H54 (cell line): ENCODE measurements around the gene S100A10.

ENCODE experiments used
- DNase-seq: peaks from one replicate; pipeline ENCODE4 v3.0.0; 2011; ENCODE audit warnings: low spot score, mixed read lengths; ENCODE audit not compliant: insufficient read length
- FAIRE-seq: peaks from 3 replicates; lab custom pipeline; 2011; peaks lifted over from hg19 to GRCh38; lab: Jason Lieb, UNC
- POLR2A ChIP-seq: IDR thresholded peaks from 2 replicates; pipeline ENCODE4 v1.6.1; 2011; ENCODE audit warnings: low read depth, mild to moderate bottlenecking, low read length

S100A10 gene

DNA sequence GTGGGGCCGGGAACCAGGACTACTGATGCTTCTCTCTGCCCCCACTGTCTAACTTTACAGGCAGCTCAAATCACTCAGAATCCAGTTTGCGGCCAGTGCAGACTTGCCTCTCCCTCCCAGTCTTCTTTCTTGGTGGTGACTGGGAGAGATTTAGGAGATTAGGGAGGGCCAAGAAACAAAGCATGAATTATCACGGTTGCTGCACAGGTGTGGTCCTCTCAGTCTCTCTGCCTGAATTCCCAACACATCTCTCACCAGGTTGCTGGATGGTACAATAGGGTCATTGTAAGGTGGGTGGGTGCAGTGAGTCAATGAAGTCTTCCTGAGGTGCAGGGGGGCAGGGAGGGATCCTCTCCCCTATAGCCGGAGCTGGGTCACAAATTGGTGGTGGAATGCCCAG lies 30.6 kb upstream of the S100A10 start:
- no peak for DNase-seq

DNA sequence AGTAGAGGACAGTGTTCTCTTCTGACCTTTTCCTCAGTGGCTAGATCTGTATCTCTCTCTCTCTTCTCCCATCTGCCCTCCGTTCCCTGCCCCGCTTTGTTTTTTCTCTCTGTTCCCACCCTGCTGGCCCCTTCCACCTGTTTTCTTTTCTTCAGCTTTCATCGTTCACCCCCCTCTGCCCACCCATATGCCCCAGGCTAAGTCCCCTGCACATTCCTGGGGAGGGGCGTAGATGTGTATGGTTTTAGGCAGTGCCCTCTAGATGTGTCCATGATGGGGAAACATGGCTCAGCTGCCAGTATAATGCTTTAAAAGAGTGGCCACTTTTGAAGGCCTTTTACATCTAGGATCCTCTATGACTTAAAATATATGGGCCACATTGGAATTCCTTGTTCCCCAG lies 29.6 kb upstream of the S100A10 start:
- DNase-seq (no peak), FAIRE-seq (no peak)
- TF ChIP-seq POLR2A: no peak

More for the DNA sequence above, 30.6 kb upstream of the S100A10 start:
- TF ChIP-seq POLR2A: no peak
- FAIRE-seq: no peak

DNA sequence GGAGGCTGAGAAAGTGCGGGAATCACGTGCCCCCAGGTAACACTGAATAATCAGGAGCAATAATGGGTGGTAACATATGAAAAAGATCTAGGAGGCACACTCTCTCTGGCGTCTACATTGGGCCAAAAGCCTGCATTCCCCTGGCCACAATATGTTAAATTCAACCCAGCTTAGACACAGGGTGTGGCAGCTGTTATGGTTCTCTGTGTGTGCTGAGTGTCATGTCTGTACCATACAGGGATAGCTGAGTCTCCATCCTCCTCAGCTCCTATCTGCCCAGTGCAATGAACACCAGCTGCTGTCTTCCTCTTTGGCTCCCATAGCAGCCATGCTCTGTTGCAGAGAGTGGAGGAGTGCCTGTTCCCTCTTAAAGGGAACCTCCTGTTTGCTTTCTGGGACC lies 28.8 kb upstream of the S100A10 start:
- FAIRE-seq: no peak
- no peak for DNase-seq
- TF ChIP-seq POLR2A: no peak

DNA sequence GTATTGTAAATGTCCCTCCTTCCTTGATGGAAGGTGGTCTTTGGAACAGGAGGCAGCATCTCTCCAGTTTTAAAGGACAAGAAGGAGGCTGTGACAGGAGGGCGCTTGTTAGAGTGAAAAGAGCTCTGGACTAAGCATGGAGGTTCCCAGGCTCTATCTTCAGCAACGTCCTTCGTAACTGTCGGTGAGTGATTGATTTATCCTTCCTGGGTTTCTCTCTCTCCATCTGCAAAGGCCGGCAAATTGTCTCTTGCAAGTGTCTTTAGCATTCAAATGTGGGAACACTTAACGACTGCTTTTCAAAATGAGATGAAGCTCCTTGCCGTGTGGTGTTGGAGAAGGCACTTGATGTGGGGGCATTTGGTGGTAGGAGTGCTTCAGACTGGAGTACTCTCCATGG lies 27.9 kb upstream of the S100A10 start:
- DNase-seq (no peak), FAIRE-seq (no peak)
- TF ChIP-seq POLR2A: no peak

DNA sequence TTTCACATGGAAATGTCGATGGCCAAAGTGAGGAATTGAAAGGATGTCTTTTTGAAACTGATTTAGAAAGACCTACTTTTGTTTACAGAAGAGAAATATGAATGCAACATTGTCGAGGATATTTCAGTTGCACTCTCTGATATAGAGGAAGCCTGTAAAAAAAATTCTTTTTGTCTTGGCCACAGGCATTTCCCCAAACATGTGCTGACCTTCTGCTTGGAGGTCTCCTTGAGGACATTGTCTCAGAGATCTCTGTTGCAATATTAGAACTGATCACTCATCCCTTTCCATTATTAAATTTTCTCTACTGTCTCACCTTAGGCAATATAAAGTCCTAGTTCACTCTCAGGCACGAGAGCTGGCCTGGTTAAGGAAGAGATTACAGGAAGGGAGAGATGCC lies 27.2 kb upstream of the S100A10 start:
- no peak for DNase-seq
- TF ChIP-seq POLR2A: no peak
- no peak for FAIRE-seq

DNA sequence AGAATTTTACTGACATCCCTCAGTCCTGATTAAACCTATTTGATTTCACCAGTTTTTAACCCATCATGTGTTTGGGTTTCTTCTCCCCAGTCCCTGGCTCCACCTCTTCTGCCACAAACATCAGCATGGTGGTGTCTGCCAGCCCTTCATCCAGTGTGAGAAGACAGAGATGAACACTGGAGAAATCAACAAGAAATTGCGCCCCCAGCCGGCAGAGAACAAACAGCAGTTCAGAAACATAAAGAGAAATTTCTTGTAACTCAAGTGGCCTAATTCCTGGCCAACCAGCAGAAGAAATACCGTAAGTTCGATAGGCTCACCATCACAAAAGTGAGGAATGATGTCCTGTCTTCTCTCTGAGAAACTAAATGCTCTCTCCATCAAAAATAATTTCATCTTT lies 24.9 kb upstream of the S100A10 start:
- no peak for TF ChIP-seq POLR2A
- DNase-seq: no peak
- FAIRE-seq: no peak

DNA sequence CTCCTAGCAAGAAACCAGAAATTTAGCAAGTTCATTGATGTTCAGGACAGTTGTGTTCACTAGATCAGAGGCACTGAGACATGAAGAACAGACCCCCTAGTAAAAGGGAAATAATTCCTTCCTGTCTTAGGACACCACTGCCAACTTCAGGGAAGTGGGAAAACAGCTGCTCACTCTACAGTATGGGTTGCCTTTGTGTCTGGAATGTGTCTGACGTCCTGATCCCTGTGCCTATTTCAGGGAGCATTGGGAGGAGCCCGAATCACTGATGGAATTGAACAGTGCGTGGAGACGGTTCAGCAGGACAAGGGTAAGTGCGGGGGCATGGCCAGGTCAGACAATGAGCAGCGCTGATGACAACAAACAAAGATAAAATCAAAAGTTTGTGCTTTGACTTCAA lies 22.1 kb upstream of the S100A10 start:
- no peak for TF ChIP-seq POLR2A
- no peak for DNase-seq

DNA sequence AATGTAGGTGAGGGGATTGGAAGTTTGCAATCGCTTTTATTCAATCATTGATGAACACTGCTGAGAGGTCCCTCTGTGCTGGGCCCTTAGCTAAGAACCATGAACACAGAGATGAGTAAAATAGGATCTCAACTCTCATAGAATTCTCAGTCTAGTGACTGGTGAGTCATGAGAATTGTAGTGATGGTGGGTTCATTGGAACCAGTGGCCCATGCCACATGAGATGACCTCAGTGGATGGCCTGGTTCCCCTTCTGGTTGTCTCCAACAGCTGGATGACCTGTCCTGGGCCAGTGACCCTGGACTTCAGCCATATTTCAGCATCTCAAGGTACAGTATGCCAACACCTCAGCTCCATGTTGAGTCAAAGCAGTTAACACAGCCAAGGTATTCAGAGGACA lies 21.3 kb upstream of the S100A10 start:
- TF ChIP-seq POLR2A: no peak
- FAIRE-seq: no peak
- no peak for DNase-seq

More for the DNA sequence above, 22.1 kb upstream of the S100A10 start:
- no peak for FAIRE-seq

DNA sequence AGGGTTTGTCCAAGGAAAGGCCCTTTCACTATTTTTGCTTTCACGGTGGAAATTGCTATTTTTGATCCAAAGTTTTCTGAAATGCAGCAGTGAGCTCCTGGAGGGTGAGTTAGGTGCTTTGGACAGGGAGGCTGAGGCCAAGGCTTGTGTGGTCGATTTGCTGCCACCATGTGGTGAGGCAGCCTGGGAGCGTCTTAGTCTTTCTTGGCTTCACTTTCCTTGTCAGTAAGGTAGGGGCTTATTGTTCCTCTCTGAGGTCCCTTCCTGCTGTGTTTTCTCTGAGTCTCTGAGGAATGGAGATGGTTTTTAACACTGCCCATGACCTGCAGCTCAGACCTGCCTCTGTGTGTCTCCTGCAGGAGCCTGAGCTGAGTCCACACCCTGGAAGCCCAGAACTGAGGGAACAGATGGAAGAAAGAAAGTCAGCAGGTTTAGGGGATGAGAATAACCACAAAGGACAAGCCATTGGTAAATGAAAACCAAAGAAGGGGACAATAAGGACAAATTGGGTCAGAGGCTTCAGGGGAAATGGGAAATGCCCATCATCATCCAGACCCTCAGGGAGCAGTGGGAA lies 20.1 kb upstream of the S100A10 start:
- no peak for TF ChIP-seq POLR2A
- DNase-seq (no peak), FAIRE-seq (no peak)

DNA sequence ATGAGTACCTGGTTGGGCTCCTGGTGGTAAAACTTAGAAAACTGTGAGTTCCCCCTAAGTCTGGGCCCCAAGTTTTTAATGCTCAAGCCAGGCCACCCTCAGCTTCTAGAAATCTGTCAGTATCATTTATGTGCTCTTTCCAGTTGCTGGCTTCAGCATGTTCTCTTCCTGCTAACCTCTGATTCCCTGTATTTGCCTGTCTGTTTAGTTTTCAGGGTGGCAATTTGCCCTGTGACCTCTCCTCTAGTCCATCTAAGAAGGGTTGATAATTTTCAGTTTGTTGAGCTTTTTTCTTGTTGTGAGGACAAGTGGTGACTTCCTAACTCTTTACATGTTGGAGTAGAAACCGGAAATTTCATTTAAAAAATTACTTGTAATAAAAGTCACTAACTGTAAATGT lies 16.0 kb upstream of the S100A10 start:
- TF ChIP-seq POLR2A: no peak
- FAIRE-seq (no peak), DNase-seq (no peak)

DNA sequence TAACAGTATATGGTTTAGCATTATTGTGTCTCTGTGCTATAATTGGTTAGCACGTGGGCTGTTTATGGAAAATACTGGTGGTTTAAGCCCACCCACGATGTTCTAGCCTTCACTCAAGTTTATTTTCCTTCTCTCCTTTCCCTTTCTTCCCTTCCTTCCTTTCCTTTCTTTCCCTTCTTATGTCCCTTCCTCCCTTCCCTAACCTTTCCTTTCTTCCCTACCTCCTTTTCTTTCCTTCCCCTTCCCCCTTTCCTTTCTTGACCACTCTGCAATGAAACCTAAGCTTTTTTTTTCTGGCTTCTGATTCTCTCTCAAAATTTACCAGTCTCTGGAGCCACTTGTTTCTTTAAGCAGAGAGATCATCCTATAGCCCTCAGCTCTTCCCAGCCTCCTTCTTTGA lies 13.4 kb upstream of the S100A10 start:
- no peak for FAIRE-seq
- no peak for DNase-seq
- no peak for TF ChIP-seq POLR2A

DNA sequence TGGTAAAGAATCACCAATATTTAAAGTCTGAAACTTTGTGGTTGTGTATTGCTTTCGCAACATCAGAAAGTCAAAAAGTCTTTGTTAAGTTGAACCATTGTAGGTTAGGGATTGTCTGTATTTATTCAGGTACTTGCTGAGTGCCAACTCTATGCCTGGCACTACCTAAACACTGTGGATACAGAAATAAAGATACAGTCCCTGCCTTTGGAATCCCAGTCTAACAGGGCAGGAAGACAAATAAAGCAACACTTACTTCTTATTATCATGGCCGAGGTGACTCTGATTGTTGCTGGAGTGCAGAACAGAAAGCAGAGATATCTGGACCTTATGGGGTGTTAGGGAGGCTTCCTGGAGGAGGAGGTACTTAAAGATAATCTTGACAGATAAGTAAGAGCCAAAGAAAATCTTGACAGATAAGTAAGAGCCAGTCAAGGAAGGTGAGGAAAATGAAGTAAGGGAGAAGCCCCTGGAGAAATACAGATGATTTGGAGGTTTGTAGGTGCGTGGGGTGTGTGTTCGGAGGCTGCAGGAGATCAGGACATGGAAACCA lies 11.8 kb upstream of the S100A10 start:
- no peak for DNase-seq
- no peak for FAIRE-seq
- no peak for TF ChIP-seq POLR2A

DNA sequence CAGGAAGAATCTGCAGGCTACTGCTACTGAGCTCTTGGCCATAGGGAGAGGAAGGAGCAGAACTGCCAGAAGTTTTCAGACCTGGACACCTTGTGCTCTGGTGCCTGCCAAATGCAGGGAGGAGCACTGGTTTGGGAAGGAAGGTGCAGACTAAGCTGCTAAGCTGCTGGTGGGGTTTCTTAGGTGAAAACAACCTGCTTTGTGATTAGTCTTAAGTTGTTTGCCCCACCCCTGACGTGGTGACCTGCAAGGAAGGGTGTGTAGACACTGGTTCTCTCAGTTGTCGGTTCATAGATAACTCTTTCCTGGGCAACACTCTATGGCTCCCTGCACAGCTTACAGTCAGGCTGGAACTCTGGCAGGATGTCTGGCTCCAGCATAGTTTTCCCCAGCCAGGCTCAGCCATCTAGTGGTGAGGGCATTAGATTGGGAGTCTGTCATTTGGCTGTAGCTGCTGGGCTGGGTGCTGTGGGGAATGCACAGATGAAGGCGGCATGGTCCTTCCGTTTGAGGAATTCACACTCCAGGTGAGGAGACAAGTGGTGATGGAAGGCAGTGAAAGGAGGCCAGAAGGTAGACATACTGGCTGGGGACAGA lies 10.3 kb upstream of the S100A10 start:
- TF ChIP-seq POLR2A: no peak
- DNase-seq (no peak), FAIRE-seq (no peak)

DNA sequence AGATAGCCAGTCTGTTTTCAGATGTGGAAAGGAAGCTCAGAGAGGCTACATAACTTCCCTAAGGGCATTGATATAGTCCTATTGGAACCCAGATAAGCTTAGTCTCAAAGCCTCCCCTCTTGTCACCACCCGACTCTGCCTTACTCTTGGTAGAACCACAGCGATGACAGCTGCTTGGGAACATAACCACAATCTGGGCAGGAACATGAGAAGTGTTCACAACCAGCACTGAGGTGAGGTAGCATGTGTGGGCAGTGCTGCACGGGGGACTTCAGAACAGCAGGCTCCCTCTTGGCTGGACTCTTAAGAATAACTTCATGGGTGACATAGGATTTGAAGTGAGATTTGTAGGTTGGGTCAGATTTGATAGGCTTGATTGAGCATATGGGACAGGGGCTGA lies 9.3 kb upstream of the S100A10 start:
- DNase-seq (no peak), FAIRE-seq (no peak)
- TF ChIP-seq POLR2A: no peak
